Measurements from ENCODE around the gene KCNQ2.

Gene KCNQ2

GRCh38 chr20:63370618-63371187 is 101.8 kb downstream of the KCNQ2 start:
- DNase-seq (ENCODE audit: low spot score) (no peak), FAIRE-seq (no peak)

- no peak for FAIRE-seq
- no peak for DNase-seq (ENCODE audit: low spot score)
These were observed 102.5 kb downstream of the KCNQ2 start for GRCh38 chr20:63369724-63370617.

GRCh38 chr20:63369024-63369530 is 103.4 kb downstream of the KCNQ2 start:
- peak; percentile 85 for FAIRE-seq
- no peak for DNase-seq (ENCODE audit: low spot score)

- DNase-seq (ENCODE audit: low spot score) (no peak), FAIRE-seq (no peak)
These were observed 104.3 kb downstream of the KCNQ2 start for GRCh38 chr20:63368151-63368550.

- FAIRE-seq (no peak), DNase-seq (ENCODE audit: low spot score) (no peak)
These were observed 104.9 kb downstream of the KCNQ2 start for GRCh38 chr20:63367446-63368055.

- FAIRE-seq (no peak), DNase-seq (ENCODE audit: low spot score) (no peak)
These were observed 105.8 kb downstream of the KCNQ2 start for GRCh38 chr20:63366390-63367365.

- no peak for FAIRE-seq
- no peak for DNase-seq (ENCODE audit: low spot score)
These were observed 106.7 kb downstream of the KCNQ2 start for GRCh38 chr20:63365601-63366389.

- DNase-seq (ENCODE audit: low spot score) (no peak), FAIRE-seq (peak; percentile 32)
These were observed 107.5 kb downstream of the KCNQ2 start for GRCh38 chr20:63364801-63365585.

GRCh38 chr20:63363981-63364561 is 108.4 kb downstream of the KCNQ2 start:
- DNase-seq (ENCODE audit: low spot score) (no peak), FAIRE-seq (no peak)

- DNase-seq (ENCODE audit: low spot score) (no peak), FAIRE-seq (no peak)
These were observed 109.2 kb downstream of the KCNQ2 start for GRCh38 chr20:63363013-63363957.

- FAIRE-seq = peak; percentile 9
- DNase-seq (ENCODE audit: low spot score) = no peak
These were observed 109.9 kb downstream of the KCNQ2 start for GRCh38 chr20:63362436-63363009.

- FAIRE-seq (no peak), DNase-seq (ENCODE audit: low spot score) (no peak)
These were observed 110.7 kb downstream of the KCNQ2 start for GRCh38 chr20:63361519-63362435.

GRCh38 chr20:63360850-63361518 is 111.5 kb downstream of the KCNQ2 start, which contains the start of gene CHRNA4:
Gene CHRNA4 (minus strand): TSS chr20:63361349. CDS start chr20:63361165, 184 bp downstream.
- DNase-seq (ENCODE audit: low spot score) = peak; percentile 46
- FAIRE-seq = no peak

- no peak for FAIRE-seq
These were observed 112.3 kb downstream of the KCNQ2 start for GRCh38 chr20:63359937-63360849.

More at GRCh38 chr20:63359937-63360849, 112.3 kb downstream of the KCNQ2 start:
- no peak for DNase-seq (ENCODE audit: low spot score)

All from urothelium cell line (cell line).